ENCODE results near the gene RNF144A.
"Not testable (repeated sequence)": the region's sequence is repeated elsewhere in the genome, so short reads cannot be mapped to it uniquely, and the experiment has no call there.

RNF144A gene

DNA sequence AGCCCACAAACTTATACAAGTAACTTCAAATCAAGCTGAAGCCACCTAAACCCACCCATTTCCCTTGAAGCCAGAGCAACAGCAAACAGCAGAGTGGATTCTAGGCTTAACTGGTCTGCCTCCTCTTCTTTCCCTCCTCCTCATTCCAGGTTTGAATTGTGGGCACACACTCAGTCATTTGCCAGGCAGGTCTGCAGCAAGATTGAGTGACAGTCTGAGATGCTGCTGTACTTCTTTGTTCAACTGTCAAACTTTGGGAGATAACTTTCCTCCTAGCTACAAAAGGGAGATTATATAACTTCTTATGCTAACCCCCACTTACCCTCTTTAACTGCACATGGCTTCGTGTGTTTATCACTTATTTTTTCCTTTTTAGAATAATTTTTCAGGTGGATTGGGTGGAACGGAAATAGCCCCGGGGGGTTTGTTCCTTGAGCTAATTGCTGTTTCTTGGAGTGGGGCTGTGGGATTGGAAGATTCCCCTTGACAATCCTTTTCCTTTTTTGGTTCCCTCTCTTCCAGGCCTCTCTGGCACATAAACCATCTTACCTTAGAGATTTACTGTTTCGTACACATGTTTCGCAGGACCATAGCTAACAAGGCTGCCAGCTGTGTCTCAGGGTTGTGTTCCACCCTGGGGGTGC lies 55.0 kb downstream of the RNF144A start:
- DNase-seq (ENCODE audit: low spot score) = no peak

DNA sequence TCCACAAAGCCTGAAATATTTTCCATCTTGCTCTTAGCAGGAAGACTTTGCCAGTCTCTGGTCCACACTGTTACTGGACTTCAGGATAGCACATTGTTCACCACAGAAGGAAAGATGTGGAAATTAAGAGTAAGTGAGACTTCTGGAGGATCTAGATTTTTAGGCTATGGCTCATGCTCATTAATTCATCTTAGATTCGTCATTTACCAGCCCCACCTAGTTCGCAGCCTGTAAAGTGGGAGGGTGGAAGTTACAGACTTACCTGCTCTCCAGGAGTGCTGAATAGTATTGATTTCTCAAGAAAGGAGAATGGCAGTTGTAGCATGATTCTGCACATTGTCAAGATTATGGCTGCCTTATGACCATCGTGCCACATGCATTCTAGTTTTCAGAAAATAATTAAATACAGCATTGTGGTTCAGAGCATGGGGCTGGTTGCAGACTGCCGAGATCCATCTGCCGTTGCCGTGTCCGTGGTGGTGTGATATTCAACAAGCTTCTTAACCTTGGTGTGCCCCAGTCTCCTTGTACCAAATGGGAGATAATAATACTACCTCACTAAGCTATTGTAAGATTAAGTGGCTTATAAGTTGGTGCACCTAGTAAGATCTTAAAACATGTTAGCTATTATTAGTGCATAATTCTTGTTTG lies 56.8 kb downstream of the RNF144A start:
- DNase-seq (ENCODE audit: low spot score) = no peak

- no peak for DNase-seq (ENCODE audit: low spot score)
Observed at GRCh38 chr2:6975988-6976387, 58.8 kb downstream of the RNF144A start.

- no peak for DNase-seq (ENCODE audit: low spot score)
Observed at GRCh38 chr2:6977113-6977741, 60.0 kb downstream of the RNF144A start.

DNA sequence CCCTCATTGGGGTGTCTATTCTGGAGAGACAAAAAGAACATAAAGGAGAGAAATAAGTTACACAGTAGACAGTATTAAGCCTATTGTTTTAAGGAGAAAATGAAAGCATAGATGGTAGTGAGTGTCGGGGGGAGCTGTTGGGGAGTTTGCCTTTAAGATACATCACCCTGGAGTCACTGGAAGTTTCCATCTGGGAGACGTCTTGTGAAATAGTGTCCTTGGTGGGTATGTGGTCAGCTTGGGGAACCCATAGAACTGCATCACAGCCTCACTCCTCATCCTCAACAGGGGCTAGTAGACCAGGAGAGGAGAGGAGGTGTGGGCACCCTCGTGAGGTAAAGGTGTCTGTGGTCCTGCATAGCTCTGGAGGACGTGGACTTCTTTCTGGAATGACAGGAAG lies 60.6 kb downstream of the RNF144A start:
- no peak for DNase-seq (ENCODE audit: low spot score)

GRCh38 chr2:6978991-6979390 lies 61.8 kb downstream of the RNF144A start:
- DNase-seq (ENCODE audit: low spot score) = no peak

DNA sequence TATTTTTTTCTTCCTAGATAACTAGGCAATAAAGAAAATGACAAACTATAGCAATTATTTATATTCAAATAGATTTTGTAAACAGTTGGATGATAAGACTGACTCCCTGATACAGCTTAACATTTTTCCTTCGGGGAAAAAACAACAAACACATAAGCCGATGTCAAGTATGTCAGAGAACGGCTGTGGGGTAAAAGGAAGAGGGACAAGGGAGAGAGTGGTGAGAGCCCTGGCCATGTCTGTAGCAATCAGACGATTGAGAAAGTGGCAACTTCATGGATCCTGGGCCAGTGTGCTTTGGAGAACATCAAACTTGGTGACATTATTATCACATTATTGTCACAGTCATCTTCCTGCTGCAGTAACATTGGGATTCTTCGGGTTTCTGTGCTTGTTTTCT lies 65.2 kb downstream of the RNF144A start:
- DNase-seq (ENCODE audit: low spot score) = no peak

- no peak for DNase-seq (ENCODE audit: low spot score)
Observed at GRCh38 chr2:6982934-6983589, 65.8 kb downstream of the RNF144A start.

- DNase-seq (ENCODE audit: low spot score) = no peak
Observed at GRCh38 chr2:6986301-6986911, 69.2 kb downstream of the RNF144A start.

- no peak for DNase-seq (ENCODE audit: low spot score)
Observed at GRCh38 chr2:6986912-6987361, 69.7 kb downstream of the RNF144A start.

GRCh38 chr2:6990871-6991270 lies 73.7 kb downstream of the RNF144A start:
- DNase-seq (ENCODE audit: low spot score) = no peak

- no peak for DNase-seq (ENCODE audit: low spot score)
Observed at GRCh38 chr2:6992794-6993228, 75.6 kb downstream of the RNF144A start.

GRCh38 chr2:6993229-6993640 lies 76.0 kb downstream of the RNF144A start:
- no peak for DNase-seq (ENCODE audit: low spot score)

GRCh38 chr2:6993936-6994335 lies 76.7 kb downstream of the RNF144A start:
- no peak for DNase-seq (ENCODE audit: low spot score)

GRCh38 chr2:6994536-6995128 lies 77.4 kb downstream of the RNF144A start:
- no peak for DNase-seq (ENCODE audit: low spot score)

- no peak for DNase-seq (ENCODE audit: low spot score)
Observed at GRCh38 chr2:6995391-6996097, 78.3 kb downstream of the RNF144A start.

DNA sequence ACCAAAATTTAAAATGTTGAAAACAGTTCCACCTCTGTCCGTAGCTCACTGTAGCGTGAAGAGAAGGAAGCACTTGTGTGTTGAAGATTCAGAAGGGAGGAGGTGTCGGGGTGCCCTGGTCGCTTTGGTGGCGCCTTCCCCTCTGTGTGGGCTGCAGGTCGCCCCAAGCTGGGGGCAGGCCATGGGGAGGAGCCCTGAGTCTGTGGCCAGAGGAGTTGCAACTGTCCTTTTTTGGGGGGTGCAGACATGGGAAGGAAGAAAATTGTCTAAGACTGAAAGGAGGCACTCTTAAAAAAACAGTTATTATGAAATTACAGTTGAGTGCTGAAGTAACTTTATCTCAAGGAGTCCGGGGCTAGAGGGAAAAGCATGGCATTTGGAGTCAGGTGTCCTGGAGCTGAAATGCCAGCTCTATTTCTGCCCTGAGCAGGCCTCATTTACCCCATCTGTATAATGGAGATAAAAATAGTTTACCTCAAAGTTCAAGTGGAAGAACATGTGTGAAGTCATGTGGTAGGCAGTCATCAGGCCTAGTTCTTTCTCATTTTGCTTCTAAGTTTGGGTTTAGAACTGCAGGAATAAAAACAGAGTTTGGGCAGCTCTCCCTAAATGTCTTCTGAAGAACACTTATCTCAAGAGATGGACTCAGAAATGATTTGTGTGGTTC lies 82.1 kb downstream of the RNF144A start:
- DNase-seq (ENCODE audit: low spot score) = no peak

DNA sequence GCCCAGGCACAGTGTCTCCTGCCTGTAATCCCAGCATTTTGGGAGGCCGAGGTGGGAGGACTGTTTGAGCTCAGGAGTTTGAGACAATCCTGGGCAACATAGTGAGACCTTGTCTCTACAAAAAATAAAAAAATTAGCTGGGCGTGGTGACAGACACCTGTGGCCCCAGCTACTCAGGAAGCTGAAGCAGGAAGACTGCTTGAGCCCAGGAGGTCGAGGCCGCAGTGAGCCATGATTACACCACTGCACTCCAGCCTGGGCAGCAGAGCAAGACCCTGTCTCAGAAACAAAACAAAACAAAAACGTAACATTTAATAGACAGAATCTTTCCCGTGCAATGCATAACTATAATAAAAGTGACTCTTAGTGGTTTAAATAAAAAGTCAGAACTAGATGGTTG lies 84.2 kb downstream of the RNF144A start:
- not testable (repeated sequence) for DNase-seq (ENCODE audit: low spot score)

GRCh38 chr2:7003895-7004294 lies 86.7 kb downstream of the RNF144A start:
- no peak for DNase-seq (ENCODE audit: low spot score)

DNA sequence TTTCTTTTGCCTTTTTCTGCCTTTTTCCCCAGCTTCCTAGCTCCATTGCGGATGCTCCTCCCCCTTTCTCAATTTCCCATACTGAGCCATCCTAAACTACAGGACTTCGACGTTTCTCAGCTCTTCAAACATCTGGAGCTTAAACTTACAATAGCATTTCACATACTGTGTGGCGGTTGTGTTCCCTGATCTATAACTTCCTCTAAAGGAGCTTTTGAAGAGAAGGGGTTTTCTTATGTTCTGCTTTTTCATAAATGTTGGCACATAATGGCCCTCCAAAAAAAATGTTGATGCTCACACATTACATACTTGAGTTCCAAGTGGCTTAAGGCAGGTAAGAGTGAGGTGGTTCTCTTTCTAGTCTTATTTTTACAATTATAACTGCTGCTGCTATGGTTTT lies 87.4 kb downstream of the RNF144A start:
- no peak for DNase-seq (ENCODE audit: low spot score)

DNA sequence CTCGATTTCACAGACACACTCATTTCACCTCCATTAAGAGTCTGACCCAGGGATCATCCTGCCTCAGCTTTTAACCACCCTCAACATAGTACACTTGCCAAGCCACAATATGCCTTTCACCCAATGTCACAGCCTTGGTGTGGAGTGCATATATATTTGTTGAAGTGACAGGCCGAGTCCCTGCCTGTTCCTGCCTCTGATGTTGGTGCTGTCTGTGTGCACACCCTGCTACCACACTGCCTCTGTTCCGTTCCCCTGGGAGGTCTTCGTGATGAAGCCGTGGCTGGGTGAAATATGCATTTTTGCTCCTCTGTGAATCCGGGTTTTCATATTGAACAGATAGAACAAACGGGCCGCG lies 90.3 kb downstream of the RNF144A start:
- no peak for DNase-seq (ENCODE audit: low spot score)
